IMR-90 (cell line): Measurements from ENCODE around the gene LZTS3. TPM values are rescaled to one million over a fixed set of nuclear protein-coding genes. Genes with fewer than 3 reads are reported as not detected.
A peak's percentile ranks its signal among the peaks of the same experiment; 100 is the strongest.

ENCODE experiments used
- ATAC-seq: fragments of 200-7000 bp; cut with Tn5 transposase; 2 replicates; pipeline ENCODE4 v1.9.1; 2020; ENCODE audit warnings: low read depth, mild to moderate bottlenecking, moderate library complexity
- BruUV-seq: library from RNA; stranded (reverse); fragments of 400-500 nt; replicated peaks from 2 replicates; lab custom pipeline; 2021; lab: Mats Ljungman, UMichigan
- CTCF ChIA-PET: fragments of 300-600 bp; formaldehyde crosslinking; extraction: SDS; loops from one replicate; lab custom pipeline; 2021; ENCODE audit warnings: antibody characterized with exemption; lab: Yijun Ruan, JAX
- POLR2A ChIA-PET: fragments of 300-600 bp; sonication (Branson Sonifier 250); formaldehyde crosslinking; loops from one replicate; lab custom pipeline; 2022; ENCODE audit warnings: antibody characterized with exemption; ENCODE audit not compliant: unreplicated experiment; lab: Charles Lee
- DNase-seq: peaks from one replicate; pipeline ENCODE4 v3.0.0; 2013
- H2AFZ ChIP-seq: replicated peaks from 2 replicates; pipeline ENCODE3; 2013; ENCODE audit warnings: low read length, mild to moderate bottlenecking; ENCODE audit not compliant: poor library complexity
- H2AK5ac ChIP-seq: 2 replicates; pipeline ENCODE4 v1.6.1; 2013; ENCODE audit warnings: low read depth, low read length, inconsistent platforms
- H2AK9ac ChIP-seq: replicated peaks from 2 replicates; pipeline ENCODE3; 2013; ENCODE audit warnings: mild to moderate bottlenecking, low read depth, low read length, moderate library complexity; ENCODE audit not compliant: poor library complexity
- H2BK120ac ChIP-seq: 2 replicates; pipeline ENCODE4 v1.6.1; 2013; ENCODE audit warnings: low read depth, low read length, inconsistent platforms
- H2BK15ac ChIP-seq: 3 replicates; pipeline ENCODE4 v1.6.1; 2013; ENCODE audit warnings: low read depth, low read length, inconsistent platforms
- H2BK20ac ChIP-seq: 2 replicates; pipeline ENCODE4 v1.6.1; 2013; ENCODE audit warnings: low read depth, mild to moderate bottlenecking, inconsistent platforms, low read length, moderate library complexity
- H2BK5ac ChIP-seq: 2 replicates; pipeline ENCODE4 v1.6.1; 2013; ENCODE audit warnings: mild to moderate bottlenecking, low read depth, low read length, inconsistent platforms; ENCODE audit not compliant: poor library complexity, severe bottlenecking
- H3K14ac ChIP-seq: replicated peaks from 2 replicates; pipeline ENCODE4 v1.6.1; 2013; ENCODE audit warnings: low read depth, low read length, inconsistent platforms
- H3K18ac ChIP-seq: 2 replicates; pipeline ENCODE4 v1.6.1; 2013; ENCODE audit warnings: low read depth, low read length, control low read depth
- H3K23ac ChIP-seq: 2 replicates; pipeline ENCODE4 v1.6.1; 2013; ENCODE audit warnings: low read depth, low read length, inconsistent platforms
- H3K27ac ChIP-seq: 2 replicates; pipeline ENCODE4 v1.5.1; 2013; ENCODE audit warnings: mild to moderate bottlenecking, control low read depth, low read length; ENCODE audit not compliant: insufficient read depth
- H3K27me3 ChIP-seq: 2 replicates; pipeline ENCODE4 v1.6.1; 2013; ENCODE audit warnings: low read length; ENCODE audit not compliant: control insufficient read depth, insufficient read depth
- H3K36me3 ChIP-seq: 2 replicates; pipeline ENCODE4 v1.6.1; 2013; ENCODE audit warnings: low read length, mixed read lengths; ENCODE audit not compliant: control insufficient read depth, insufficient read depth
- H3K4ac ChIP-seq: 2 replicates; pipeline ENCODE4 v1.6.1; 2013; ENCODE audit warnings: low read depth, low read length, inconsistent platforms
- H3K4me1 ChIP-seq: 2 replicates; pipeline ENCODE4 v1.6.1; 2013; ENCODE audit warnings: low read length, mixed read lengths; ENCODE audit not compliant: control insufficient read depth, insufficient read depth
- H3K4me2 ChIP-seq: 2 replicates; pipeline ENCODE4 v1.6.1; 2013; ENCODE audit warnings: low read depth, mild to moderate bottlenecking, control low read depth, low read length, moderate library complexity
- H3K4me3 ChIP-seq: 2 replicates; pipeline ENCODE4 v1.5.1; 2013; ENCODE audit warnings: low read depth, mild to moderate bottlenecking, control low read depth, low read length, moderate library complexity; ENCODE audit not compliant: insufficient read depth
- H3K56ac ChIP-seq: 2 replicates; pipeline ENCODE4 v1.6.1; 2013; ENCODE audit warnings: low read length, inconsistent platforms; ENCODE audit not compliant: insufficient read depth; ENCODE audit errors: extremely low read depth
- H3K79me1 ChIP-seq, 2 experiments: 2 replicates each; pipeline ENCODE4 v1.6.1; 2013; ENCODE audit warnings: low read length in 2 of 2, inconsistent platforms in 1 of 2, low read depth in 1 of 2
- H3K9ac ChIP-seq: 2 replicates; pipeline ENCODE4 v1.6.1; 2013; ENCODE audit warnings: low read depth, low read length, control low read depth
- H3K9me1 ChIP-seq: 2 replicates; pipeline ENCODE4 v1.6.1; 2013; ENCODE audit warnings: low read length, inconsistent platforms; ENCODE audit not compliant: insufficient read depth
- H3K9me3 ChIP-seq: 2 replicates; pipeline ENCODE4 v1.6.1; 2013; ENCODE audit warnings: low read length; ENCODE audit not compliant: control insufficient read depth, insufficient read depth
- H4K20me1 ChIP-seq: 2 replicates; pipeline ENCODE4 v1.6.1; 2013; ENCODE audit warnings: low read length, inconsistent platforms; ENCODE audit not compliant: insufficient read depth
- H4K5ac ChIP-seq: 2 replicates; pipeline ENCODE4 v1.6.1; 2013; ENCODE audit warnings: mild to moderate bottlenecking, low read depth, low read length, control low read depth
- H4K8ac ChIP-seq, 2 experiments: 2 replicates each; pipeline ENCODE4 v1.6.1; 2013; ENCODE audit warnings: low read depth in 2 of 2, low read length in 2 of 2, control low read depth in 1 of 2, inconsistent platforms in 1 of 2
- H4K91ac ChIP-seq: 2 replicates; pipeline ENCODE4 v1.6.1; 2013; ENCODE audit warnings: low read depth, low read length, inconsistent platforms; ENCODE audit not compliant: insufficient read depth
- BHLHE40 ChIP-seq: fragments of 150-350 bp; IDR thresholded peaks from 2 replicates; pipeline ENCODE4 v1.6.1; 2016; ENCODE audit warnings: mild to moderate bottlenecking, low read depth, low read length
- CEBPB ChIP-seq: IDR thresholded peaks from 2 replicates; pipeline ENCODE4 v1.6.1; 2012; ENCODE audit warnings: low read depth, low read length, improper control_type of control experiment
- CTCF ChIP-seq: conservative IDR thresholded peaks from 2 replicates; pipeline ENCODE4 v1.5.1; 2012; ENCODE audit warnings: mild to moderate bottlenecking, low read depth, low read length, improper control_type of control experiment
- ELK1 ChIP-seq: fragments of 150-350 bp; IDR thresholded peaks from 2 replicates; pipeline ENCODE4 v1.6.1; 2016; ENCODE audit warnings: low read depth, mild to moderate bottlenecking, low read length, moderate library complexity, borderline replicate concordance
- FOS ChIP-seq: fragments of 150-350 bp; IDR thresholded peaks from 2 replicates; pipeline ENCODE4 v1.6.1; 2016; ENCODE audit warnings: low read depth, low read length
- MAZ ChIP-seq: IDR thresholded peaks from 2 replicates; pipeline ENCODE4 v1.6.1; 2012; ENCODE audit warnings: low read depth, mild to moderate bottlenecking, low read length, improper control_type of control experiment, moderate library complexity, borderline replicate concordance
- MXI1 ChIP-seq: IDR thresholded peaks from 2 replicates; pipeline ENCODE4 v1.6.1; 2012; ENCODE audit warnings: low read depth, mild to moderate bottlenecking, low read length, moderate library complexity, borderline replicate concordance
- NFE2L2 ChIP-seq: fragments of 150-350 bp; IDR thresholded peaks from 2 replicates; pipeline ENCODE4 v1.6.1; 2016; ENCODE audit warnings: low read depth, mild to moderate bottlenecking, low read length
- POLR2A ChIP-seq: IDR thresholded peaks from 2 replicates; pipeline ENCODE4 v1.6.1; 2012; ENCODE audit warnings: mild to moderate bottlenecking, low read depth, low read length
- RAD21 ChIP-seq: IDR thresholded peaks from 2 replicates; pipeline ENCODE4 v1.6.1; 2012; ENCODE audit warnings: low read length, improper control_type of control experiment
- RCOR1 ChIP-seq: IDR thresholded peaks from 2 replicates; pipeline ENCODE4 v1.6.1; 2012; ENCODE audit warnings: mild to moderate bottlenecking, low read length, improper control_type of control experiment; ENCODE audit not compliant: insufficient replicate concordance
- RFX5 ChIP-seq: IDR thresholded peaks from 2 replicates; pipeline ENCODE4 v1.8.0; 2012; ENCODE audit warnings: low read depth, mild to moderate bottlenecking, low read length, moderate library complexity
- SMC3 ChIP-seq: fragments of 150-350 bp; IDR thresholded peaks from 2 replicates; pipeline ENCODE4 v1.6.1; 2016; ENCODE audit warnings: low read depth, mild to moderate bottlenecking, antibody characterized with exemption, low read length, moderate library complexity
- USF2 ChIP-seq: fragments of 150-350 bp; IDR thresholded peaks from 2 replicates; pipeline ENCODE4 v1.6.1; 2017; ENCODE audit warnings: mild to moderate bottlenecking, antibody characterized with exemption, low read length, low read depth
- WGBS, 2 experiments: methylation state at CpG; one replicate each; pipeline versions ENCODE4 v1.1.5 to v1.1.7; 2013; ENCODE audit warnings: missing lambda C conversion rate in 2 of 2; ENCODE audit not compliant: insufficient read length in 1 of 2; ENCODE audit errors: extremely low coverage in 2 of 2; 5-methylcytosine and 5-hydroxymethylcytosine counted together
- dilution Hi-C: fragments of 300-500 bp; cut with HindIII; formaldehyde crosslinking; loops from one replicate; pipeline ENCODE4 v1.14.3; 2018; ENCODE audit warnings: low sequenced_read_pairs; ENCODE audit not compliant: unreplicated experiment
- in situ Hi-C: fragments of 300-500 bp; cut with MboI; formaldehyde crosslinking; loops from 3 replicates; pipeline ENCODE4 v1.14.3; 2019; ENCODE audit warnings: low sequenced_read_pairs, inconsistent platforms, mixed read lengths
- intact Hi-C: fragments of 100-400 bp; cut with micrococcal nuclease; formaldehyde crosslinking; loops from 2 replicates; pipeline ENCODE4 v1.10.0; 2022
- polyA plus RNA-seq, 3 experiments: library from polyadenylated mRNA; depleted of rRNA; stranded (reverse); fragments of >200 nt; gene quantifications; 2 replicates each; pipeline ENCODE4 v1.2.3, GENCODE V29; 2012; ENCODE audit warnings: low replicate concordance in 1 of 3
- total RNA-seq: library from RNA; depleted of rRNA; stranded (reverse); fragments of >200 nt; gene quantifications from 2 replicates; pipeline ENCODE4 v1.2.3, GENCODE V29; 2012

LZTS3 gene
- total and polyA plus RNA-seq, 2 of the 4 experiments (the other 2 are of a cell fraction) = 1.4 to 3.2 TPM

GRCh38 chr20:3209257-3209945 lies 36.1 kb upstream of the LZTS3 start, which contains the start of gene ITPA:
Gene ITPA (plus strand): TSS chr20:3209498. CDS start chr20:3209552, 54 bp downstream.
- H3K36me3 ChIP-seq = peaks cover 7% of the 10 kb centered on the region
- H3K56ac ChIP-seq = peak within 1 kb of the TSS; percentile 93
- peak within 1 kb of the TSS; percentile 99 for H2AK9ac ChIP-seq
- H4K20me1 ChIP-seq = no peaks in the 10 kb centered on the region
- H4K8ac ChIP-seq = peak within 1 kb of the TSS; percentile 99 to 100
- H4K91ac ChIP-seq = peak within 1 kb of the TSS; percentile 98
- peak; percentile 20 for DNase-seq
- no TSS peak for BruUV-seq
- H3K4me1 ChIP-seq = peaks cover 5% of the 10 kb centered on the region
- peak within 1 kb of the TSS; percentile 92 for H3K27ac ChIP-seq
- 0 out of 2 replicates have a peak, but pooled peaks have one; percentile 26 for TF ChIP-seq POLR2A
- no peak for TF ChIP-seq CTCF
- TF ChIP-seq RCOR1 = no peak
- TF ChIP-seq RAD21 = no peak
- no peak for TF ChIP-seq CEBPB
- TF ChIP-seq ELK1 = no peak
- no peak for TF ChIP-seq SMC3
- no peak for TF ChIP-seq NFE2L2
- peak; percentile 24; the same call in 1 of the 2 replicates for TF ChIP-seq MAZ
- no peak for TF ChIP-seq RFX5
- TF ChIP-seq USF2 = peak; percentile 30; the same call in 1 of the 2 replicates
- no peak for TF ChIP-seq FOS
- peak; percentile 96 for TF ChIP-seq MXI1
- TF ChIP-seq BHLHE40 = no peak
- H3K23ac ChIP-seq = peak within 1 kb of the TSS; percentile 99
- ChIA-PET CTCF (interaction anchor here (1.4 to 1.5 kb wide), 2 partner anchors 9 to 156 kb away, joined by 3 to 5 read pairs; no protein-coding TSS in a partner anchor), POLR2A (interaction anchor here (0.6 kb wide), 1 partner anchor 286 kb away, joined by 3 read pairs; no protein-coding TSS in a partner anchor)
- H4K5ac ChIP-seq = peak within 1 kb of the TSS; percentile 99
- H3K4me2 ChIP-seq = peak within 1 kb of the TSS; percentile 97
- peak; percentile 74 for ATAC-seq
- peak within 1 kb of the TSS; percentile 86 for H2BK120ac ChIP-seq
- peak within 1 kb of the TSS; percentile 90 for H2BK5ac ChIP-seq
- no peaks in the 10 kb centered on the region for H3K27me3 ChIP-seq
- in situ Hi-C loops = no loop called here
- H3K4me3 ChIP-seq = peak within 1 kb of the TSS; percentile 86
- peaks cover 15% of the 10 kb centered on the region for H3K9me1 ChIP-seq
- peak within 1 kb of the TSS; percentile 99 for H3K4ac ChIP-seq
- dilution Hi-C loops = no loop called here
- intact Hi-C loops = no loop called here
- H3K18ac ChIP-seq = peak within 1 kb of the TSS; percentile 76
- H3K14ac ChIP-seq = peak within 1 kb of the TSS; percentile 99
- H3K9me3 ChIP-seq = no peaks in the 10 kb centered on the region
- WGBS, 2 experiments = 0% methylated on average over 31 of the region's 48 CpGs; no CpG with 5 or more reads in 1 of the 2 experiments
- H2AK5ac ChIP-seq = peak within 1 kb of the TSS; percentile 90
- peak within 1 kb of the TSS; percentile 46; the same call in 1 of the 2 replicates for H2BK20ac ChIP-seq
- peak within 1 kb of the TSS; percentile 94 for H3K9ac ChIP-seq
- peak within 1 kb of the TSS; percentile 79; the same call in 1 of the 3 replicates for H2BK15ac ChIP-seq
- H3K79me1 ChIP-seq = peaks cover 20 to 71% of the 10 kb centered on the region in 2 experiments; a peak in 3 of 4 replicates
- peak within 1 kb of the TSS; percentile 100 for H2AFZ ChIP-seq
